HG03135 (cell line): ENCODE measurements around the gene CSNK1G3.
"Not testable (repeated sequence)": the region's sequence is repeated elsewhere in the genome, so short reads cannot be mapped to it uniquely, and the experiment has no call there.

Experiments used
- ATAC-seq: cut with Tn5 transposase; IDR thresholded peaks from one replicate; pipeline ENCODE4 v1.9.1; 2021; ENCODE audit warnings: mild to moderate bottlenecking, moderate library complexity; ENCODE audit not compliant: unreplicated experiment

CSNK1G3 gene

DNA sequence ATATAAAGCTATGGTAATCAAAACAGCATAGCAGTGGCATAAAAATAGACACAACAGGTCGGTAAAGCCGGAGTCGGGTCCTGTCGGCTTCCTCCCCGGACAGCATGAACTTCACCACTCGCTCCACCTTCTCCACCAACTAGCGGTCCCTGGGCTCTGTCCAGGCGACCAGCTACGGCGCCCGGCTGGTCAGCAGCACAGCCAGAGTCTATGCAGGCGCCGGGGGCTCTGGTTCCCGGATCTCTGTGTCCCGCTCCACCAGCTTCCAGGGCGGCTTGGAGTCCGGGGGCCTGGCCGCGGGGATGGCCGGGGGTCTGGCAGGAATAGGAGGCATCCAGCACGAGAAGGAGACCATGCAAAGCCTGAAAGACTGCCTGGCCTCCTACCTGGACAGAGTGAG lies 124.0 kb downstream of the CSNK1G3 start:
- ATAC-seq = no peak

DNA sequence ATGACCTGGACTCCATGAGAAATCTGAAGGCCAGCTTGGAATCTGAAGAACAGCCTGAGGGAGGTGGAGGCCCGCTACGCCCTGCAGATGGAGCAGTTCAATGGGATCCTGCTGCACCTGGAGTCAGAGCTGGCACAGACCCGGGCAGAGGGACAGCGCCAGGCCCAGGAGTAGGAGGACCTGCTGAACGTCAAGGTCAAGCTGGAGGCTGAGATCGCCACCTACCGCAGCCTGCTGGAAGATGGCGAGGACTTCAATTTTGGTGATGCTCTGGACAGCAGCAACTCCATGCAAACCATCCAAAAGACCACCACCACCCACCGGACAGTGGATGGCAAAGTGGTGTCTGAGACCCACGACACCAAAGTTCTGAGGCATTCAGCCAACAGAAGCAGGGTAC lies 125.1 kb downstream of the CSNK1G3 start:
- ATAC-seq = not testable (repeated sequence)

GRCh38 chr5:123639244-123639643 lies 127.3 kb downstream of the CSNK1G3 start:
- no peak for ATAC-seq

- no peak for ATAC-seq
Measured at GRCh38 chr5:123645024-123645603, 133.1 kb downstream of the CSNK1G3 start.

- ATAC-seq = no peak
Measured at GRCh38 chr5:123647066-123647465, 135.1 kb downstream of the CSNK1G3 start.

- no peak for ATAC-seq
Measured at GRCh38 chr5:123651234-123651633, 139.3 kb downstream of the CSNK1G3 start.

DNA sequence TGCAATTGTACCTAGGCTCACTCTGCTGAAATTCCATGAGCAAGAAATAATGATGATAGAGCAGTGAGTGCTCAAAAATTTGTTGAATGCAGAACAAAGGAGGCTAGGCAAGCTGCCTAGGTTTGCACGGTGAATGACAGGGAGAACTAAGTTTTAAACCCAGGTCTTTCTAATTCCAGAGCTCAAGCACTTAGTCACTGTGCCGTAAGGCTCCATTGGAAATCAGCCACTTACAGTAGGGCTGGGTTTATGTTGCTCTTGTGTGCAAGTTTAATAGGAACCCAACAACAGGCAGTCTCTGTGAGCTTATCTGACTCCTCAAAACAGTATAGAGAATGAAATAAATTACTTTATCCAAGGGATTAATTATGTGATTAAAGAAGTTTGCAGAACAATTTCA lies 147.0 kb downstream of the CSNK1G3 start:
- no peak for ATAC-seq

DNA sequence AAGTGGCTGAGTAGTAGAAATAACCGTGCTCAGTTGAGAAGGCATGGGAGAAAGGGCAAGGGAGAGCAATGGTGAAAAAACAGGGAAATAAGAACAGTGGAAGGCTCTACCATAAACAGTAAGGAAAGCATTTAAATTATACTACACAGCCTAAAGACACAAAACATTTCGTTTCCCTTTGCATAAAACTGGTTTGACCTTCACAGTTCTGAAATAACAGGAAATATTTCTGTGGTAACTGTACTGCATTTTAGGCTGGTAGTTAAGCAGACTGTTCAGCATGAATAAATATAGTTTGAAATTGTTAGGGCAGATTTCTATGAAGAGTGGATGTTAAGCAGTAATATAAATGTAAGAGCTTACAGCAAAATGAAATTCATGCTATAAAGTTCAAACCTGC lies 147.5 kb downstream of the CSNK1G3 start:
- ATAC-seq = no peak

GRCh38 chr5:123664961-123665360 lies 153.0 kb downstream of the CSNK1G3 start:
- ATAC-seq = no peak

DNA sequence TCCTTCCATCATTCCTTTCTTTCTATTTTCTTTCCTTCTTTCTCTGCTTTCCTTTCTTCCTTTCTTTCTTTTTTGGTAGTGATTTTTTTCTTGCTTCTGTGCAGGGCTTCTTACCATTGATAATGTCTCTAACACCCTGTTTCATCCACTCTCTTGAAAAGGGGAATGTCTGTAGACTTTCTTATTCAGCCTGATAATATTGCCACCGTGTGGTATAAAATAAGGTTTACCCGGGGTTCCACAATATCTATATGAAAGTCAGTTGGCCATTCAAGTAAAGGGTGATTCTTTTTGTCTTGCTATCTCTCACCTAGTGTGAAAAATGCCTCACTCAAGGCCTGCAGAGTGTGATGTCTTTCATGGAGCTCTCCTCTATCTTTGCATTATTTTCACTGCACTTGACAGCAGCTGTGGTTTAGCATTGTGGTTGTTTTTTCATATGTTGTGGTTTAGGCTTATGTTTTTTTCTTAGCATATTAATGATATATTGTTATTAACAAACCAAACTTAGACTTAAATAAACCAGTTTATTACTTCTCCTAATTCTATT lies 153.9 kb downstream of the CSNK1G3 start:
- ATAC-seq = no peak
